Sigmoid colon (tissue), 7 donors: ENCODE measurements around the gene AMIGO2. TPM values are rescaled to one million over a fixed set of nuclear protein-coding genes. Genes with fewer than 3 reads are reported as not detected.

ENCODE experiments used
- DNase-seq: peaks from one replicate; pipeline ENCODE4 v3.0.0-alpha.2; 2019
- H3K27ac ChIP-seq, 4 donors: fragments of 200-600 bp; sonication (generic); one replicate each; pipeline ENCODE4 v1.5.1; 2016 to 2019; ENCODE audit warnings: mild to moderate bottlenecking in 1 of 4
- H3K27me3 ChIP-seq, 3 donors: fragments of 200-600 bp; sonication (generic); one replicate each; pipeline ENCODE4 v1.5.1; 2019; ENCODE audit warnings: mild to moderate bottlenecking in 1 of 3
- H3K36me3 ChIP-seq, 4 donors: fragments of 200-600 bp; sonication (generic); one replicate each; pipeline ENCODE4 v1.5.1; 2016 to 2019
- H3K4me1 ChIP-seq, 4 donors: fragments of 200-600 bp; sonication (generic); one replicate each; pipeline ENCODE4 v1.5.1; 2017 to 2019
- H3K4me3 ChIP-seq, 4 donors: fragments of 200-600 bp; sonication (generic); one replicate each; pipeline ENCODE4 v1.5.1; 2017 to 2019; ENCODE audit warnings: mild to moderate bottlenecking in 2 of 4, moderate library complexity in 1 of 4
- H3K9me3 ChIP-seq, 4 donors: fragments of 200-600 bp in 3 of 4; sonication (generic) in 3 of 4; one replicate each; pipeline versions ENCODE4 v1.5.1 to v1.6.1; 2013 to 2019
- CTCF ChIP-seq, 4 experiments: fragments of 450-650 bp in 3 of 4; fragments of 200-600 bp in 1 of 4; IDR thresholded peaks; one replicate each; pipeline ENCODE4 v1.5.1; 2016 to 2019; ENCODE audit warnings: antibody characterized with exemption in 4 of 4, mild to moderate bottlenecking in 3 of 4, moderate library complexity in 2 of 4
- EP300 ChIP-seq, 4 donors: sonication (generic); formaldehyde crosslinking; IDR thresholded peaks; one replicate each; pipeline ENCODE4 v1.6.1; 2017; ENCODE audit warnings: antibody characterized with exemption in 4 of 4
- POLR2A ChIP-seq, 2 donors: fragments of 450-650 bp; IDR thresholded peaks; one replicate each; pipeline ENCODE4 v1.6.1; 2016; ENCODE audit warnings: antibody characterized with exemption in 2 of 2, mild to moderate bottlenecking in 2 of 2, moderate library complexity in 2 of 2
- POLR2AphosphoS5 ChIP-seq, 4 donors: sonication (generic); formaldehyde crosslinking; IDR thresholded peaks; one replicate each; pipeline ENCODE4 v1.6.1; 2017; ENCODE audit warnings: antibody characterized with exemption in 4 of 4
- WGBS, 2 donors: extraction: QIAGEN DNeasy Blood & Tissue Kit; methylation state at CpG; one replicate each; pipeline ENCODE4 v1.1.7; 2013; 5-methylcytosine and 5-hydroxymethylcytosine counted together
- intact Hi-C: fragments of 100-400 bp; cut with DNase I; formaldehyde crosslinking; loops from one replicate; pipeline ENCODE4 v1.15.1; 2023
- polyA plus RNA-seq, 3 donors: library from polyadenylated mRNA; stranded (reverse); fragments of 200-250 nt; gene quantifications; one replicate each; pipeline ENCODE4 v1.2.3, GENCODE V29; 2013
- total RNA-seq, 4 donors: library from RNA; depleted of rRNA; stranded (reverse); fragments of >200 nt; gene quantifications; one replicate each; pipeline ENCODE4 v1.1.0, GENCODE V29; 2016
- donor health status: healthy with polysubstance abuse.
- donor health status: Bipolar disorder and iron deficiency.
- donor health status: healthy.

AMIGO2 gene
- total and polyA plus RNA-seq, 7 donors, result 0.46 to 68.1 (median 33.2) TPM

- H3K27me3 ChIP-seq, result no peaks in the 10 kb centered on the region
- no peaks in the 10 kb centered on the region for H3K36me3 ChIP-seq
- no peaks in the 10 kb centered on the region for H3K9me3 ChIP-seq
- 1 to 2% methylated on average over 49 of the region's 49 CpGs for WGBS, 2 donors
- H3K27ac ChIP-seq, result peak overlapping the region; percentile 86 to 99 (median 96)
- peaks cover 0 to 63% (median 42%) of the 10 kb centered on the region in 4 donors for H3K4me1 ChIP-seq
- H3K4me3 ChIP-seq, result peak overlapping the region; percentile 84 to 93 (median 90)
- TF ChIP-seq CTCF (IDR thresholded peaks at IDR 0.05) (no peak), POLR2A (IDR thresholded peaks at IDR 0.05) (no peak), POLR2AphosphoS5 (IDR thresholded peaks at IDR 0.05) (peak in 3 of 4 donors; percentile 8 to 26 (median 11)), EP300 (IDR thresholded peaks at IDR 0.05) (no peak)
- DNase-seq, result peak; percentile 83
- intact Hi-C loops, result loop anchor here (5.0 to 10.0 kb wide), 2 partner anchors 507 to 745 kb away; no protein-coding TSS in a partner anchor
Measured at GRCh38 chr12:47079981-47080724, 394 bp upstream of the AMIGO2 start.

GRCh38 chr12:47078733-47079467, 859 bp downstream of the AMIGO2 start:
- H3K27ac ChIP-seq, result peak overlapping the region; percentile 86 to 99 (median 96)
- intact Hi-C loops, result no loop called here
- no peaks in the 10 kb centered on the region for H3K27me3 ChIP-seq
- TF ChIP-seq POLR2AphosphoS5 (IDR thresholded peaks at IDR 0.05) (peak; percentile 73 to 88 (median 80)), EP300 (IDR thresholded peaks at IDR 0.05) (no peak), CTCF (IDR thresholded peaks at IDR 0.05) (no peak), POLR2A (IDR thresholded peaks at IDR 0.05) (peak in 1 of 2 donors; percentile 62)
- DNase-seq, result peak; percentile 87
- H3K4me3 ChIP-seq, result peak overlapping the region; percentile 84 to 93 (median 90)
- H3K36me3 ChIP-seq, result no peaks in the 10 kb centered on the region
- peaks cover 0 to 55% (median 30%) of the 10 kb centered on the region in 4 donors for H3K4me1 ChIP-seq
- WGBS, 2 donors, result 2 to 4% methylated on average over 17 of the region's 17 CpGs
- H3K9me3 ChIP-seq, result no peaks in the 10 kb centered on the region

GRCh38 chr12:47078086-47078395, 1.7 kb downstream of the AMIGO2 start:
- Histone ChIP-seq H3K36me3 (no peaks in the 10 kb centered on the region), H3K27ac (peak overlapping the region in 3 of 4 donors; percentile 96 to 99 (median 97)), H3K9me3 (no peaks in the 10 kb centered on the region), H3K4me3 (peak overlapping the region; percentile 84 to 93 (median 90)), H3K4me1 (peaks cover 0 to 52% (median 22%) of the 10 kb centered on the region in 4 donors), H3K27me3 (no peaks in the 10 kb centered on the region)
- no peak for TF ChIP-seq POLR2A (IDR thresholded peaks at IDR 0.05)
- no peak for TF ChIP-seq EP300 (IDR thresholded peaks at IDR 0.05)
- TF ChIP-seq CTCF (IDR thresholded peaks at IDR 0.05), result no peak
- no peak for TF ChIP-seq POLR2AphosphoS5 (IDR thresholded peaks at IDR 0.05)
- DNase-seq, result no peak
- 91 to 94% methylated on average over 8 of the region's 8 CpGs for WGBS, 2 donors
- intact Hi-C loops, result no loop called here

- DNase-seq, result no peak
- TF ChIP-seq POLR2AphosphoS5 (IDR thresholded peaks at IDR 0.05) (no peak), EP300 (IDR thresholded peaks at IDR 0.05) (no peak), CTCF (IDR thresholded peaks at IDR 0.05) (no peak), POLR2A (IDR thresholded peaks at IDR 0.05) (no peak)
- intact Hi-C loops, result no loop called here
Measured at GRCh38 chr12:47077206-47078085, 2.3 kb downstream of the AMIGO2 start.

More at GRCh38 chr12:47077206-47078085, 2.3 kb downstream of the AMIGO2 start:
- Histone ChIP-seq H3K9me3 (no peaks in the 10 kb centered on the region), H3K36me3 (no peaks in the 10 kb centered on the region), H3K4me3 (peak overlapping the region; percentile 84 to 93 (median 90)), H3K27ac (peak overlapping the region in 3 of 4 donors; percentile 96 to 99 (median 97)), H3K4me1 (peaks cover 0 to 47% (median 18%) of the 10 kb centered on the region in 4 donors), H3K27me3 (no peaks in the 10 kb centered on the region)
- 85 to 88% methylated on average over 17 of the region's 17 CpGs for WGBS, 2 donors
